Adrenal gland (tissue), 5 donors: ENCODE data around the gene FDPS.

ENCODE experiments used
- POLR2A ChIP-seq, 2 donors: fragments of 450-650 bp; IDR thresholded peaks; one replicate each; pipeline ENCODE4 v1.6.1; 2017; ENCODE audit warnings: antibody characterized with exemption in 2 of 2, mild to moderate bottlenecking in 2 of 2, moderate library complexity in 1 of 2
- TF ChIP-seq, protein P1 (sequence below), 6 experiments: fragments of 450-650 bp in 4 of 6; fragments of 200-600 bp in 2 of 6; sonication (generic) in 1 of 6; IDR thresholded peaks; 1 replicate in 5 of 6; 2 replicates in 1 of 6; pipeline versions ENCODE4 v1.5.1 to v1.8.0; 2016 to 2021; ENCODE audit warnings: antibody characterized with exemption in 6 of 6, mild to moderate bottlenecking in 2 of 6, moderate library complexity in 1 of 6
- donor health status: DM: no; HTN: no; CAD: no.

DNA sequence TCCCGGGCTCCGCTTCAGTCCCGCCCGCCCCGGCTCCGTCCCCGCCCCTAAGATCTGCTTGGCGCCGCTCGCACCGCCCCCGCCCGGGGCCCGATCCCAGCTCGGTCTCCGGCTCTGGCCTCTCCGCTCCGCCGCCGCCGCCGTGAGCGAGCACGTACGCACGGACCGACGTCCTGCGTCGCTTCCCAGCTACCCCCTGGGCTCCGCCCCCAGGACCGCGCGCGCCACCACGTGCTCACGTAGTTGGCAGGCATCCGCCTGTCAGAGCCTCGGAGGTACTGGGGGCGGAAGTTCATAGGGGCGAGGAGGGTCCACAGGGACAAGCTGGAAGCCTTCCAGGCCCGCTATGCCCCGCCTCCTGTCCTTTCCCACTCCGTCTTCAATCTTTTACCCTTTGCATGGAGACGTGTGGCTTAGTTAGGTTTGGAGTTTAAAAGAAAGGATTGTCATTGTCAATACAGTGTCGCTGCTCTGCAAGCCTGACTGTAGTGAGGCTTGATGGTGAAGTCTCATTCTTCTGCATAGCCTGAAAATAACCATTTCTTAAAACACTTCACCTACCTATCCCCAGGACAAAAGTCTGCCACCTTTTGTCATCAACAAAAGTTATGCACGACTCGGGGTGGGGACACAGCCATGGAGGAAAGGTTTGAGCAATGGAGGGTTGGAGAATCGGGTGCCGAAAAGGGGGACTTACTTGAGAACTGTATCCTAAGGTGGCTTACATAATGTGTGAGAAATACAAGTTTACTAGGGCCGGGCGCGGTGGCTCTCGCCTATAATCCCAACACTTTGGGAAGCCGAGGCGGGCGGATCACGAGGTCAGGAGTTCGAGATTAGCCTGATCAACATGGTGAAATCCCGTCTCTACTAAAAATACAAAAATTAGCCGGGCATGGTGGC is 35.1 kb upstream of the FDPS start, which contains the start of gene CLK2:
- TF ChIP-seq, protein P1, sequence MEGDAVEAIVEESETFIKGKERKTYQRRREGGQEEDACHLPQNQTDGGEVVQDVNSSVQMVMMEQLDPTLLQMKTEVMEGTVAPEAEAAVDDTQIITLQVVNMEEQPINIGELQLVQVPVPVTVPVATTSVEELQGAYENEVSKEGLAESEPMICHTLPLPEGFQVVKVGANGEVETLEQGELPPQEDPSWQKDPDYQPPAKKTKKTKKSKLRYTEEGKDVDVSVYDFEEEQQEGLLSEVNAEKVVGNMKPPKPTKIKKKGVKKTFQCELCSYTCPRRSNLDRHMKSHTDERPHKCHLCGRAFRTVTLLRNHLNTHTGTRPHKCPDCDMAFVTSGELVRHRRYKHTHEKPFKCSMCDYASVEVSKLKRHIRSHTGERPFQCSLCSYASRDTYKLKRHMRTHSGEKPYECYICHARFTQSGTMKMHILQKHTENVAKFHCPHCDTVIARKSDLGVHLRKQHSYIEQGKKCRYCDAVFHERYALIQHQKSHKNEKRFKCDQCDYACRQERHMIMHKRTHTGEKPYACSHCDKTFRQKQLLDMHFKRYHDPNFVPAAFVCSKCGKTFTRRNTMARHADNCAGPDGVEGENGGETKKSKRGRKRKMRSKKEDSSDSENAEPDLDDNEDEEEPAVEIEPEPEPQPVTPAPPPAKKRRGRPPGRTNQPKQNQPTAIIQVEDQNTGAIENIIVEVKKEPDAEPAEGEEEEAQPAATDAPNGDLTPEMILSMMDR (IDR thresholded peaks at IDR 0.05), result no peak
- peak; percentile 83 to 88 for TF ChIP-seq POLR2A (IDR thresholded peaks at IDR 0.05)
